HCT116 (cell line): Measurements from ENCODE around the gene CERS4. TPM values are rescaled to one million over a fixed set of nuclear protein-coding genes. Genes with fewer than 3 reads are reported as not detected.

Source experiments
- ATAC-seq: fragments of 200-7000 bp; cut with Tn5 transposase; 2 replicates; pipeline ENCODE4 v1.9.1; 2020; ENCODE audit warnings: mild to moderate bottlenecking, moderate library complexity
- BruUV-seq: library from RNA; stranded (reverse); fragments of 400-500 nt; replicated peaks from 2 replicates; lab custom pipeline; 2021; lab: Mats Ljungman, UMichigan
- CTCF ChIA-PET: fragments of 300-600 bp; sonication (Branson Sonifier 250); formaldehyde crosslinking; loops from one replicate; lab custom pipeline; 2021; ENCODE audit warnings: antibody characterized with exemption; lab: Charles Lee
- POLR2A ChIA-PET: fragments of 300-600, 350-600 bp; sonication (Branson Sonifier 250); formaldehyde crosslinking; loops from one replicate; lab custom pipeline; 2021; ENCODE audit warnings: antibody characterized with exemption; lab: Charles Lee
- RAD21 ChIA-PET, 2 experiments: fragments of 300-600 bp; sonication (Branson Sonifier 250); formaldehyde crosslinking; loops; one replicate each; lab custom pipeline; 2023; ENCODE audit warnings: low total read pairs in 2 of 2; ENCODE audit not compliant: uncharacterized antibody in 2 of 2, unreplicated experiment in 2 of 2, low non-redundant PET in 1 of 2; lab: Charles Lee
- DNase-seq: peaks from one replicate; pipeline ENCODE4 v3.0.0-alpha.2; 2010; ENCODE audit warnings: low read depth, low spot score
- H2AFZ ChIP-seq: fragments of 200-600 bp; shearing (Covaris generic), sonication (generic); 2 replicates; pipeline ENCODE4 v1.6.1; 2017; ENCODE audit warnings: low read depth, mixed run types, mixed read lengths, antibody characterized with exemption, low read length; ENCODE audit not compliant: poor library complexity, severe bottlenecking
- H3K27ac ChIP-seq: 2 replicates; pipeline ENCODE4 v1.5.1; 2012; ENCODE audit warnings: low read depth, low read length
- H3K27me3 ChIP-seq: fragments of 200-600 bp; sonication (generic); 2 replicates; pipeline ENCODE4 v1.6.1; 2016; ENCODE audit warnings: mixed run types, low read length, mixed read lengths; ENCODE audit not compliant: insufficient read depth
- H3K36me3 ChIP-seq, 2 experiments: fragments of 200-500 bp in 1 of 2; fragments of 200-600 bp in 1 of 2; sonication (Bioruptor generic) in 1 of 2; sonication (generic) in 1 of 2; 2 replicates each; pipeline versions ENCODE4 v1.5.1 to v1.6.1; 2014 to 2016; ENCODE audit warnings: low read length in 2 of 2, inconsistent platforms in 1 of 2, mixed read lengths in 1 of 2, mixed run types in 1 of 2; ENCODE audit not compliant: insufficient read depth in 2 of 2, control insufficient read depth in 1 of 2
- H3K4me1 ChIP-seq, 2 experiments: fragments of 200-600 bp in 1 of 2; sonication (generic) in 1 of 2; 2 replicates each; pipeline versions ENCODE4 v1.5.1 to v1.6.1; 2012 to 2017; ENCODE audit warnings: low read length in 2 of 2, inconsistent platforms in 1 of 2, mild to moderate bottlenecking in 1 of 2, mixed read lengths in 1 of 2, mixed run types in 1 of 2, moderate library complexity in 1 of 2; ENCODE audit not compliant: insufficient read depth in 2 of 2, control insufficient read depth in 1 of 2
- H3K4me2 ChIP-seq: fragments of 200-600 bp; sonication (generic); 2 replicates; pipeline ENCODE4 v1.6.1; 2017; ENCODE audit warnings: mixed run types, low read length, mixed read lengths
- H3K4me3 ChIP-seq, 2 experiments: fragments of 200-600 bp in 1 of 2; sonication (generic) in 1 of 2; replicated peaks in 1 of 2; 2 replicates each; pipeline ENCODE4 v1.5.1; 2011 to 2016; ENCODE audit warnings: low read length in 2 of 2, control low read depth in 1 of 2, low read depth in 1 of 2, mild to moderate bottlenecking in 1 of 2, mixed read lengths in 1 of 2, mixed run types in 1 of 2
- H3K79me2 ChIP-seq: fragments of 200-600 bp; sonication (generic); 2 replicates; pipeline ENCODE4 v1.6.1; 2017; ENCODE audit warnings: mild to moderate bottlenecking, mixed run types, low read length, moderate library complexity, mixed read lengths; ENCODE audit not compliant: insufficient read depth
- H3K9ac ChIP-seq: fragments of 200-600 bp; sonication (generic); 2 replicates; pipeline ENCODE4 v1.6.1; 2016; ENCODE audit warnings: low read length, mixed read lengths
- H3K9me2 ChIP-seq: fragments of 200-600 bp; sonication (generic), shearing (Covaris generic); 2 replicates; pipeline ENCODE4 v1.6.1; 2017; ENCODE audit warnings: mixed run types, mild to moderate bottlenecking, moderate library complexity; ENCODE audit not compliant: insufficient read depth
- H3K9me3 ChIP-seq, 2 experiments: fragments of 200-500 bp in 1 of 2; fragments of 200-600 bp in 1 of 2; sonication (Bioruptor generic) in 1 of 2; sonication (generic) in 1 of 2; 2 replicates each; pipeline ENCODE4 v1.6.1; 2014 to 2017; ENCODE audit warnings: low read length in 2 of 2, mixed read lengths in 2 of 2, inconsistent platforms in 1 of 2, low read depth in 1 of 2, mild to moderate bottlenecking in 1 of 2, mixed run types in 1 of 2, moderate library complexity in 1 of 2; ENCODE audit not compliant: control insufficient read depth in 1 of 2, insufficient read depth in 1 of 2
- H4K20me1 ChIP-seq: fragments of 200-600 bp; sonication (generic), shearing (Covaris generic); 2 replicates; pipeline ENCODE4 v1.6.1; 2017; ENCODE audit warnings: mixed run types, mild to moderate bottlenecking, moderate library complexity; ENCODE audit not compliant: insufficient read depth
- EGR1 ChIP-seq: IDR thresholded peaks from 2 replicates; pipeline ENCODE4 v1.6.1; 2012; ENCODE audit warnings: low read depth
- ELF1 ChIP-seq: IDR thresholded peaks from 2 replicates; pipeline ENCODE4 v1.6.1; 2012; ENCODE audit warnings: low read depth, borderline replicate concordance
- JUND ChIP-seq: IDR thresholded peaks from 2 replicates; pipeline ENCODE4 v1.6.1; 2012
- POLR2AphosphoS5 ChIP-seq: IDR thresholded peaks from 2 replicates; pipeline ENCODE4 v1.6.1; 2011; ENCODE audit warnings: mild to moderate bottlenecking, low read depth, low read length, moderate library complexity
- SIN3A ChIP-seq: IDR thresholded peaks from 2 replicates; pipeline ENCODE4 v1.6.1; 2012; ENCODE audit warnings: low read depth
- YY1 ChIP-seq: IDR thresholded peaks from 2 replicates; pipeline ENCODE4 v1.6.1; 2011; ENCODE audit warnings: low read length, low read depth, moderate library complexity, mild to moderate bottlenecking; ENCODE audit not compliant: insufficient replicate concordance; ENCODE audit errors: extremely low read depth
- ZFX ChIP-seq: fragments of 450-650 bp; IDR thresholded peaks from 2 replicates; pipeline ENCODE4 v1.6.1; 2017
- intact Hi-C: fragments of 100-400 bp; cut with micrococcal nuclease; formaldehyde crosslinking; loops from 2 replicates; pipeline ENCODE4 v1.10.0; 2022
- total RNA-seq: library from RNA; stranded (reverse); gene quantifications from one replicate; pipeline ENCODE4 v1.2.1, GENCODE V29; 2021; ENCODE audit not compliant: unreplicated experiment
- TF ChIP-seq, protein P1 (sequence below), 3 experiments: fragments of 200-600 bp in 1 of 3; sonication (generic) in 1 of 3; IDR thresholded peaks in 2 of 3; conservative IDR thresholded peaks in 1 of 3; 2 replicates each; pipeline ENCODE4 v1.5.1; 2012 to 2017; ENCODE audit warnings: low read depth in 2 of 3, low read length in 2 of 3, antibody characterized with exemption in 1 of 3, borderline replicate concordance in 1 of 3, control low read depth in 1 of 3, mild to moderate bottlenecking in 1 of 3, mixed read lengths in 1 of 3, mixed run types in 1 of 3, moderate library complexity in 1 of 3; ENCODE audit not compliant: insufficient read depth in 1 of 3

CERS4 gene
- total RNA-seq, 1 experiment from 2014 or later: 26.0 TPM

DNA sequence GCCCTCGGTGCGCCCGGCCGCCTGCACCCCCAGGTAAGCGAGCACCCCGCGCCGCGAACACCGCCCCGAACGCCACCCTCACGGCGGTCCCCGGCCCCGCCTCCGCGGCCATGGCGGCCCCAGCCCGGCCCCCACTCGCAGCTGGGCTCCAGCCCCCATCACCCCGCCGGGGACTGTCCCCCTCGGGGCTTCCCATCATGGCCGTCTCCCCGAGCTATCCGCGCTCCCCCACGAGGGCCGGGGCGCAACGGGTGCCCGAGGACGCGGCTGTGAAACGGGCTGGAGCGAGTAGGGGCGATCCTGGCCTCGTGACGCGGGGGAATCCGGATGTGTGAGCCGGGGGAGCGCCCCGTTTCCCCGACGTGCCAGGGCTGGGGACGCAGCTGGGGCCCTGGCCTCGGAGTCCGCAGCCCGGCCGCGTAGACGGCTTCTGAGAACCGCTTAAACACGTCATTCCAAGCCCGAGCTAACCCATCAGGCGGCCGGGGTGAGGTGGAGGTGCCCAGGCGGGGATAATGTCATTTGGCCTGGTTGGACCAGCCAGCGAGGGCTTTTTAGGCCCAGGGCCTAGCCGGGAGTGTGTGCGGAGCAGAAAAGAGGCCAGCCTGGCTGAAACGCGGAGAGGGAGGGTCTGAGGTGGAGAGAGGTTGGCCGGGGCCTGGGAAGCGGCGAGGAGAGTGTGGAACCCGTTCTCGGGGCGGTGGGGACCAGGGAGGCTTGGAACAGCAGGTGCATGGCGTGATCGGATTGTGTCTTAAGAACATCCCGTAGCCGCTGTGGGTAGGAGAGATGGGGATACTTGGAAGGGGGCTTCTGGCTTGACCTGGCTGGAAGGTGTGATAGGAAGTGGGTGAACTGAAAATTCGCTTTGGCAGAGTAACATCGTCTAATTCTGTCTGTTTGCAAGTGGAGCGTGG lies 550 bp downstream of the CERS4 start:
- peaks cover 15% of the 10 kb centered on the region; the same call in 1 of the 2 replicates for H3K79me2 ChIP-seq
- ATAC-seq: peak; percentile 74
- BruUV-seq: no TSS peak
- TF ChIP-seq YY1 (peak; percentile 76), JUND (no peak), ZFX (peak; percentile 78; the same call in 1 of the 2 replicates)
- ChIA-PET RAD21 (interaction anchor here in 1 of 2 experiments (0.6 kb wide), 1 partner anchor 29 kb away, joined by 4 read pairs; no protein-coding TSS in a partner anchor), POLR2A (no interaction called here), CTCF (no interaction called here)
- peak overlapping the region; percentile 81 to 85 for H3K4me3 ChIP-seq
- H3K4me1 ChIP-seq: peaks cover 26 to 36% of the 10 kb centered on the region in 2 experiments
- peak overlapping the region; percentile 77 for H3K9ac ChIP-seq
- no peak overlapping the region for H2AFZ ChIP-seq
- no peaks in the 10 kb centered on the region for H3K9me2 ChIP-seq
- no peaks in the 10 kb centered on the region for H3K27me3 ChIP-seq
- H3K4me2 ChIP-seq: peak overlapping the region; percentile 91
- H4K20me1 ChIP-seq: no peaks in the 10 kb centered on the region
- no peak for DNase-seq
- peak overlapping the region; percentile 70 for H3K27ac ChIP-seq
- intact Hi-C loops: no loop called here
- H3K9me3 ChIP-seq: no peaks in the 10 kb centered on the region
- H3K36me3 ChIP-seq: no peaks in the 10 kb centered on the region

DNA sequence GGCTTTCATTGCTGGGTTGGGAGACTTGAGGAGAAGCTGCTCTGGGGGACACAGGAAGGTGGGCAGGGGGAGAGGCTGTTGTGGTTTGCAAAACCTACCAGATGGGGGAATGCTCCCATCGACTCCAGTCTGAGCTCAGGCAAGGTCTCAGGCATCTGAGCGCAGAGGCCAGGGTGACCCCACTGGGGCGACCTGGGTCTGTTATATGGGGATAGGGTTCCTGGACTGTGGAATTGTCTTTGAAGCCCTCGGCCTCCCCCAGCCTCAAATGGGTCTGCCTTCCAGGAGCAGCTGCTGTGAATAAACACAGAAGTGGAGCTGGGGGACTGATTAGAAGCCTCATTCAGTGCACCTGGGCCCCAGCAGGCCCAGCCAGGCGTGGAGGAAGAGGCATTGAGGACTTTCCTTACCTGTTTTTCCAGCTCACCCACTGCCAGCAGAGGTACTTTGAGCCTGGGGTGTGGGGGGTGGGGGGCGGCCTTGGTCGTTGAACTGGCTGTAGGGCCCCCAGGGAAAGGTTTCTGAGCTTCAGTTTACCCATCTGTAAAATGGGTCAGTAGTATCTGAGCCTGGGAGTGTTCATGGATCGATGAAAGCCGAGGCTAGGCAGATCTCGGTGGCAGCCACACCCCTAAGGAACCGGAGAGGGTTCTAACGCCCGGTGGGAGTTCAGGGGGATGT lies 1.4 kb downstream of the CERS4 start:
- H3K9me2 ChIP-seq: no peaks in the 10 kb centered on the region
- POLR2A ChIA-PET: interaction anchor here (1.2 kb wide), 1 partner anchor 15 kb away, joined by 3 read pairs; no protein-coding TSS in a partner anchor
- no peaks in the 10 kb centered on the region for H4K20me1 ChIP-seq
- intact Hi-C loops: no loop called here
- TSS peak; percentile 68 for BruUV-seq
- peak overlapping the region; percentile 70; the same call in 1 of the 2 replicates for H3K27ac ChIP-seq
- CTCF ChIA-PET: no interaction called here
- H3K9me3 ChIP-seq: no peaks in the 10 kb centered on the region
- H3K4me2 ChIP-seq: peak overlapping the region; percentile 91
- no peaks in the 10 kb centered on the region for H3K27me3 ChIP-seq
- peaks cover 18 to 28% of the 10 kb centered on the region in 2 experiments for H3K4me1 ChIP-seq
- peak overlapping the region; percentile 81 to 85 for H3K4me3 ChIP-seq
- TF ChIP-seq, protein P1, sequence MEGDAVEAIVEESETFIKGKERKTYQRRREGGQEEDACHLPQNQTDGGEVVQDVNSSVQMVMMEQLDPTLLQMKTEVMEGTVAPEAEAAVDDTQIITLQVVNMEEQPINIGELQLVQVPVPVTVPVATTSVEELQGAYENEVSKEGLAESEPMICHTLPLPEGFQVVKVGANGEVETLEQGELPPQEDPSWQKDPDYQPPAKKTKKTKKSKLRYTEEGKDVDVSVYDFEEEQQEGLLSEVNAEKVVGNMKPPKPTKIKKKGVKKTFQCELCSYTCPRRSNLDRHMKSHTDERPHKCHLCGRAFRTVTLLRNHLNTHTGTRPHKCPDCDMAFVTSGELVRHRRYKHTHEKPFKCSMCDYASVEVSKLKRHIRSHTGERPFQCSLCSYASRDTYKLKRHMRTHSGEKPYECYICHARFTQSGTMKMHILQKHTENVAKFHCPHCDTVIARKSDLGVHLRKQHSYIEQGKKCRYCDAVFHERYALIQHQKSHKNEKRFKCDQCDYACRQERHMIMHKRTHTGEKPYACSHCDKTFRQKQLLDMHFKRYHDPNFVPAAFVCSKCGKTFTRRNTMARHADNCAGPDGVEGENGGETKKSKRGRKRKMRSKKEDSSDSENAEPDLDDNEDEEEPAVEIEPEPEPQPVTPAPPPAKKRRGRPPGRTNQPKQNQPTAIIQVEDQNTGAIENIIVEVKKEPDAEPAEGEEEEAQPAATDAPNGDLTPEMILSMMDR (IDR thresholded peaks at IDR 0.05 in 2 of 3, conservative IDR thresholded peaks at IDR 0.05 in 1 of 3; ENCODE audit: borderline replicate concordance in 1 of 3, insufficient read depth in 1 of 3, low read depth in 2 of 3, low read length in 2 of 3): no peak
- TF ChIP-seq POLR2AphosphoS5: no peak
- no peak for TF ChIP-seq SIN3A
- no peak for TF ChIP-seq JUND
- no peak for TF ChIP-seq EGR1
- no peak for TF ChIP-seq ZFX
- TF ChIP-seq ELF1: no peak
- H3K9ac ChIP-seq: peak overlapping the region; percentile 77
- H2AFZ ChIP-seq: no peak overlapping the region
- DNase-seq (no peak), ATAC-seq (no peak)
- H3K79me2 ChIP-seq: peaks cover 15% of the 10 kb centered on the region; the same call in 1 of the 2 replicates
- RAD21 ChIA-PET: no interaction called here
- no peaks in the 10 kb centered on the region for H3K36me3 ChIP-seq
